ENCODE measurements around the gene PREB. TPM values are rescaled to one million over a fixed set of nuclear protein-coding genes. Genes with fewer than 3 reads are reported as not detected.
"Not testable (repeated sequence)": the region's sequence is repeated elsewhere in the genome, so short reads cannot be mapped to it uniquely, and the experiment has no call there.

Gene PREB
- polyA plus RNA-seq, 3 donors, result 70.0 to 78.2 (median 71.7) TPM

DNA sequence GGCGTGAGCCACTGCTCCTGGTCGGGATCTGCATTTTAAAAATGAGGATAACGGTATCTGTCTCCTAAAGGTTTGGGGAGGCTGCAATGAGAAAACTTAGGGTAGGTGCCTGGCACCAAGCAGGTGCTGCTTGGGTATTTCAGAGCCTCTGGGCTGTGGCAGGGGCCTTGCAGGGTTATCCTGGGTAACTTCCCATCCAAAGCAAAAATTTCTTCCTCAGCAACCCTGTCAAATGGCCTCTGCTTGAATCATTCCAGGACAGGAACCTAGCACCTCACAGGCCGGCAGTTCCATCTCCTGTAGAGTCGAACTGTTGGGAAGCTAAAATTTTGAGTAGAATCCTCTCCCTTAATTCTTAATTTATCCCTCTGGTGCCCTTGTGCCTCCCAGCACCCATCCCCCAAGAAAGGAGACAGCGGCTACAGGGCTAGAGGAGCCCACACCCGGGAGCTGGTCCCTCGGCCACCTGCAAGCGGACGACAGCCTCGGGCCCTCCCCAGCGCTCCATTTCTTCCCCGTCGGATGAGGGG, 16.4 kb downstream of the PREB start:
- Histone ChIP-seq H3K4me2 (replicated peaks; ENCODE audit: extremely low read depth, low read length, poor library complexity, severe bottlenecking) (peak overlapping the region; percentile 79), H3K9me3 (replicated peaks in 1 of 2; ENCODE audit: control insufficient read depth in 1 of 2, insufficient read depth in 1 of 2, low read length in 2 of 2) (no peaks in the 10 kb centered on the region), H2AFZ (ENCODE audit: insufficient read depth, low read depth, low read length, poor library complexity, severe bottlenecking) (peak overlapping the region; percentile 78), H3K36me3 (replicated peaks in 1 of 2; ENCODE audit: control insufficient read depth in 1 of 2, insufficient read depth in 2 of 2, low read length in 2 of 2) (no peaks in the 10 kb centered on the region), H3K9ac (ENCODE audit: insufficient read depth, low read length, poor library complexity, severe bottlenecking) (no peak overlapping the region), H3K4me1 (ENCODE audit: control insufficient read depth in 1 of 2, insufficient read depth in 2 of 2, low read length in 2 of 2) (peaks cover 27 to 31% of the 10 kb centered on the region in 2 donors), H3K27me3 (ENCODE audit: control insufficient read depth in 2 of 2, insufficient read depth in 2 of 2, low read length in 2 of 2) (peaks cover 12 to 29% of the 10 kb centered on the region in 2 donors), H4K20me1 (ENCODE audit: insufficient read depth, low read length) (no peaks in the 10 kb centered on the region), H3K79me2 (ENCODE audit: insufficient read depth, low read length) (no peaks in the 10 kb centered on the region), H3K27ac (ENCODE audit: low read depth in 1 of 2, low read length in 2 of 2) (no peak overlapping the region), H3K4me3 (replicated peaks in 1 of 3; ENCODE audit: low read depth in 2 of 3, low read length in 3 of 3) (peak overlapping the region in 1 of 3 experiments; percentile 72)
- TF ChIP-seq, protein P1, sequence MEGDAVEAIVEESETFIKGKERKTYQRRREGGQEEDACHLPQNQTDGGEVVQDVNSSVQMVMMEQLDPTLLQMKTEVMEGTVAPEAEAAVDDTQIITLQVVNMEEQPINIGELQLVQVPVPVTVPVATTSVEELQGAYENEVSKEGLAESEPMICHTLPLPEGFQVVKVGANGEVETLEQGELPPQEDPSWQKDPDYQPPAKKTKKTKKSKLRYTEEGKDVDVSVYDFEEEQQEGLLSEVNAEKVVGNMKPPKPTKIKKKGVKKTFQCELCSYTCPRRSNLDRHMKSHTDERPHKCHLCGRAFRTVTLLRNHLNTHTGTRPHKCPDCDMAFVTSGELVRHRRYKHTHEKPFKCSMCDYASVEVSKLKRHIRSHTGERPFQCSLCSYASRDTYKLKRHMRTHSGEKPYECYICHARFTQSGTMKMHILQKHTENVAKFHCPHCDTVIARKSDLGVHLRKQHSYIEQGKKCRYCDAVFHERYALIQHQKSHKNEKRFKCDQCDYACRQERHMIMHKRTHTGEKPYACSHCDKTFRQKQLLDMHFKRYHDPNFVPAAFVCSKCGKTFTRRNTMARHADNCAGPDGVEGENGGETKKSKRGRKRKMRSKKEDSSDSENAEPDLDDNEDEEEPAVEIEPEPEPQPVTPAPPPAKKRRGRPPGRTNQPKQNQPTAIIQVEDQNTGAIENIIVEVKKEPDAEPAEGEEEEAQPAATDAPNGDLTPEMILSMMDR (IDR thresholded peaks at IDR 0.05), result no peak
- DNase-seq, result no peak
- Mint-ChIP-seq H3K9me3 (peaks cover 0 to 7% (median 5%) of the 10 kb centered on the region in 7 donors), H3K4me3 (peak overlapping the region; percentile 48 to 80), H3K27me3 (ENCODE audit: low read depth in 3 of 3) (peaks cover 26 to 30% (median 27%) of the 10 kb centered on the region in 3 donors), H3K27ac (no peak overlapping the region), H3K36me3 (peaks cover 3 to 4% of the 10 kb centered on the region in 2 donors), H3K4me1 (peaks cover 28% of the 10 kb centered on the region)
- intact Hi-C loops (cut with micrococcal nuclease), result no loop called here
- WGBS (ENCODE audit: insufficient coverage), result 38% methylated on average over 9 of the region's 14 CpGs

DNA sequence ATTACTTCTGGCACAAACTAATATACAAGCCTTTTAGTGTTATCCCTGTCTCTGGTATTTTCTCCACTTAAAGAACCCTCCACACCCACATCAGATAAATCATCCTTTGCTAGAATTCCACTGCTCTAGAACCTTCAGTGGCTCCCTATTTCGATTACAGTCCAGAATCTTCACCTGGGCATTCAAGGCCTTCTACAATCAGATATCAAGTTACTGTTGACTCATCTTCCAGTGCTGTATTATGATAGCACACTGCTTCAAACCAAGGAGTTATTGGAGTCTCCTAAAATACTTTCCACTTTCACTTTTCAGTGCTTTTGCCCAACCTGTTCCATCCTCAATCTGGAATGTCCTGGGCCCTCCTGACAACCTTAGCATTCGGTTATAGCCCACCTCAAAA, 18.9 kb downstream of the PREB start:
- Mint-ChIP-seq H3K36me3 (peaks cover 3 to 4% of the 10 kb centered on the region in 2 donors), H3K27me3 (ENCODE audit: low read depth in 3 of 3) (peaks cover 24 to 30% (median 26%) of the 10 kb centered on the region in 3 donors), H3K4me3 (no peak overlapping the region), H3K4me1 (peaks cover 12% of the 10 kb centered on the region), H3K27ac (peak overlapping the region in 1 of 7 donors; percentile 30), H3K9me3 (peaks cover 0 to 7% (median 5%) of the 10 kb centered on the region in 7 donors)
- DNase-seq, result no peak
- no peak overlapping the region for H3K27ac ChIP-seq (ENCODE audit: low read depth in 1 of 2, low read length in 2 of 2)
- no peak overlapping the region for H2AFZ ChIP-seq (ENCODE audit: insufficient read depth, low read depth, low read length, poor library complexity, severe bottlenecking)
- peaks cover 9 to 14% of the 10 kb centered on the region in 2 donors for H3K4me1 ChIP-seq (ENCODE audit: control insufficient read depth in 1 of 2, insufficient read depth in 2 of 2, low read length in 2 of 2)
- intact Hi-C loops (cut with micrococcal nuclease), result no loop called here
- H3K36me3 ChIP-seq (replicated peaks in 1 of 2; ENCODE audit: control insufficient read depth in 1 of 2, insufficient read depth in 2 of 2, low read length in 2 of 2), result no peaks in the 10 kb centered on the region
- no peak overlapping the region for H3K4me2 ChIP-seq (replicated peaks; ENCODE audit: extremely low read depth, low read length, poor library complexity, severe bottlenecking)
- 90% methylated on average over 2 of the region's 2 CpGs for WGBS (ENCODE audit: insufficient coverage)
- TF ChIP-seq, protein P1 (IDR thresholded peaks at IDR 0.05), result no peak
- no peaks in the 10 kb centered on the region for H3K9me3 ChIP-seq (replicated peaks in 1 of 2; ENCODE audit: control insufficient read depth in 1 of 2, insufficient read depth in 1 of 2, low read length in 2 of 2)
- H3K9ac ChIP-seq (ENCODE audit: insufficient read depth, low read length, poor library complexity, severe bottlenecking), result no peak overlapping the region
- no peaks in the 10 kb centered on the region for H3K79me2 ChIP-seq (ENCODE audit: insufficient read depth, low read length)
- peaks cover 12 to 29% of the 10 kb centered on the region in 2 donors for H3K27me3 ChIP-seq (ENCODE audit: control insufficient read depth in 2 of 2, insufficient read depth in 2 of 2, low read length in 2 of 2)
- no peaks in the 10 kb centered on the region for H4K20me1 ChIP-seq (ENCODE audit: insufficient read depth, low read length)
- H3K4me3 ChIP-seq (replicated peaks in 1 of 3; ENCODE audit: low read depth in 2 of 3, low read length in 3 of 3), result no peak overlapping the region

DNA sequence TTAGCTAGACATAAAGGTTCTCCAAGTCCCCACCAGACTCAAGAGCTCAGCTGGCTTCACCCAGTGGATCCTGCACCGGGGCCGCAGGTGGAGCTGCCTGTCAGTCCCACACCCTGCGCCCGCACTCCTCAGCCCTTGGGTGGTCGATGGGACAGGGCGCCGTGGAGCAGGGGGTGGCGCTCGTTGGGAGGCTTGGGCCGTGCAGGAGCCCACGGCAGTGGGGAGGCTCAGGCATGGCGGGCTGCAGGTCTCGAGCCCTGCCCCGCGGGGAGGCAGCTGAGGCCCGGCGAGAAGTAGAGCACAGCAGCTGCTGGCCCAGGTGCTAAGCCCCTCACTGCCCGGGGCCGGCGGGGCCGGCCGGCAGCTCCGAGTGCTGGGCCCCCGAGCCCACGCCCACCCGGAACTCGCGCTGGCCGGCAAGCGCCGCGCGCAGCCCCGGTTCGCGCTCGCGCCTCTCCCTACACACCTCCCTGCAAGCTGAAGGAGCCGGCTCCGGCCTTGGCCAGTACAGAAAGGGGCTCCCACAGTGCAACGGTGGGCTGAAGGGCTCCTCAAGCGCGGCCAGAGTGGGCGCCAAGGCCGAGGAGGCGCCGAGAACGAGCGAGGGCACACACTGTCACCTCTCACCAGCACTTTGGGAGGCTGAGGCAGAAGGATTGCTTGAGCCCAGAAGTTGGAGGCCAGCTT, 22.9 kb downstream of the PREB start:
- H3K9me3 Mint-ChIP-seq; intact Hi-C loops (cut with micrococcal nuclease); H3K9ac ChIP-seq (ENCODE audit: insufficient read depth, low read length, poor library complexity, severe bottlenecking); H3K4me1 ChIP-seq (ENCODE audit: control insufficient read depth in 1 of 2, insufficient read depth in 2 of 2, low read length in 2 of 2); H3K4me3 ChIP-seq (replicated peaks in 1 of 3; ENCODE audit: low read depth in 2 of 3, low read length in 3 of 3); H3K4me1 Mint-ChIP-seq; H3K27ac Mint-ChIP-seq; H3K79me2 ChIP-seq (ENCODE audit: insufficient read depth, low read length); H3K9me3 ChIP-seq (replicated peaks in 1 of 2; ENCODE audit: control insufficient read depth in 1 of 2, insufficient read depth in 1 of 2, low read length in 2 of 2); H3K27me3 Mint-ChIP-seq (ENCODE audit: low read depth in 3 of 3); H3K36me3 Mint-ChIP-seq; H2AFZ ChIP-seq (ENCODE audit: insufficient read depth, low read depth, low read length, poor library complexity, severe bottlenecking); H3K36me3 ChIP-seq (replicated peaks in 1 of 2; ENCODE audit: control insufficient read depth in 1 of 2, insufficient read depth in 2 of 2, low read length in 2 of 2); H4K20me1 ChIP-seq (ENCODE audit: insufficient read depth, low read length); H3K4me2 ChIP-seq (replicated peaks; ENCODE audit: extremely low read depth, low read length, poor library complexity, severe bottlenecking); H3K27ac ChIP-seq (ENCODE audit: low read depth in 1 of 2, low read length in 2 of 2); DNase-seq; H3K27me3 ChIP-seq (ENCODE audit: control insufficient read depth in 2 of 2, insufficient read depth in 2 of 2, low read length in 2 of 2); H3K4me3 Mint-ChIP-seq: not testable (repeated sequence)
- 96% methylated on average over 33 of the region's 49 CpGs for WGBS (ENCODE audit: insufficient coverage)

Data from CD14-positive monocyte (primary cell).